ENCODE measurements around the gene FAM234B.

Gene FAM234B

DNA sequence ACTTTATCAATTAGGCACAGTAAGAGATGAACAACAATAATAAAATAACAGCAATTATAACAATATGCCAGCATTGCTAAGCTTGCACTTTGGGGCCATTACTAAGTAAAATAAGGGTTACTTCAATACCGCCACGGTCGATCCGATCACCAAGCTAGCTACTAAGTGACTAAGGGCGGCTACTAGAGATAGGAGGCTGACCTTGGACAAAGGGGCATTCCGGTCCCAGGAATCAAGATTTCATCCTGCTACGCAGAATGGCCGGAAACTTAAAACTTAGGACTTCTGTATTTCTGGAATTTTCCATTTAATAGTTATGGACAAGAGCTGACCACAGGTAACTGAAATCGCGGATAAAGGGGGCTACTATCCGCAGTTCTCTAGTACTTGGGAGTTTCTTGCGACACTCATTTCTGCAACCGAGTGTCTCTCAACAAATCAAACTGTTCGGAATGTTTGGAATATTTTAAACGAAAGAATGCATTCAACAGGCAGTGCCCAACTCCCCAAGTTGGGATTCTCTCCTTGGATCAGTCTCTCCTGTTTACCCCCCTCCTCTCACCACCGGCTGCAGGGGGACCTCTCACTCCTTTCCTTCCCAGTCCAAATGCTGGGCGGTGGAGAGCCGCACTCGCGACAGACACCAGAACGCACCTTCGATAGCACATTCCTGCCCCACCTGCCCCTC, 44.8 kb upstream of the FAM234B start:
- no peak for TF ChIP-seq EZH2 (IDR thresholded peaks at IDR 0.05; ENCODE audit: borderline replicate concordance, low read depth, low read length, severe bottlenecking)
- TF ChIP-seq, protein P1, sequence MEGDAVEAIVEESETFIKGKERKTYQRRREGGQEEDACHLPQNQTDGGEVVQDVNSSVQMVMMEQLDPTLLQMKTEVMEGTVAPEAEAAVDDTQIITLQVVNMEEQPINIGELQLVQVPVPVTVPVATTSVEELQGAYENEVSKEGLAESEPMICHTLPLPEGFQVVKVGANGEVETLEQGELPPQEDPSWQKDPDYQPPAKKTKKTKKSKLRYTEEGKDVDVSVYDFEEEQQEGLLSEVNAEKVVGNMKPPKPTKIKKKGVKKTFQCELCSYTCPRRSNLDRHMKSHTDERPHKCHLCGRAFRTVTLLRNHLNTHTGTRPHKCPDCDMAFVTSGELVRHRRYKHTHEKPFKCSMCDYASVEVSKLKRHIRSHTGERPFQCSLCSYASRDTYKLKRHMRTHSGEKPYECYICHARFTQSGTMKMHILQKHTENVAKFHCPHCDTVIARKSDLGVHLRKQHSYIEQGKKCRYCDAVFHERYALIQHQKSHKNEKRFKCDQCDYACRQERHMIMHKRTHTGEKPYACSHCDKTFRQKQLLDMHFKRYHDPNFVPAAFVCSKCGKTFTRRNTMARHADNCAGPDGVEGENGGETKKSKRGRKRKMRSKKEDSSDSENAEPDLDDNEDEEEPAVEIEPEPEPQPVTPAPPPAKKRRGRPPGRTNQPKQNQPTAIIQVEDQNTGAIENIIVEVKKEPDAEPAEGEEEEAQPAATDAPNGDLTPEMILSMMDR (IDR thresholded peaks at IDR 0.05; ENCODE audit: borderline replicate concordance, extremely low read depth, low read length, poor library complexity, severe bottlenecking), result no peak
- Histone ChIP-seq H3K36me3 (ENCODE audit: insufficient read depth, low read length) (no peaks in the 10 kb centered on the region), H3K4me1 (ENCODE audit: insufficient read depth, low read length) (no peaks in the 10 kb centered on the region), H3K79me2 (ENCODE audit: insufficient read depth, low read length) (no peaks in the 10 kb centered on the region), H3K27me3 (ENCODE audit: insufficient read depth, low read length, poor library complexity) (peaks cover 5% of the 10 kb centered on the region), H3K27ac (ENCODE audit: low read length) (no peak overlapping the region), H2AFZ (ENCODE audit: low read depth, low read length) (no peak overlapping the region), H3K4me2 (ENCODE audit: insufficient read depth, low read length) (no peak overlapping the region), H3K4me3 (ENCODE audit: low read depth in 1 of 2, low read length in 2 of 2) (no peak overlapping the region), H3K9me3 (ENCODE audit: insufficient read depth, low read length, severe bottlenecking) (no peaks in the 10 kb centered on the region), H4K20me1 (ENCODE audit: insufficient read depth, low read length) (no peaks in the 10 kb centered on the region), H3K9ac (ENCODE audit: low read depth, low read length) (no peak overlapping the region)
- ATAC-seq (ENCODE audit: insufficient read depth, low read depth) (no peak), DNase-seq (no peak)

DNA sequence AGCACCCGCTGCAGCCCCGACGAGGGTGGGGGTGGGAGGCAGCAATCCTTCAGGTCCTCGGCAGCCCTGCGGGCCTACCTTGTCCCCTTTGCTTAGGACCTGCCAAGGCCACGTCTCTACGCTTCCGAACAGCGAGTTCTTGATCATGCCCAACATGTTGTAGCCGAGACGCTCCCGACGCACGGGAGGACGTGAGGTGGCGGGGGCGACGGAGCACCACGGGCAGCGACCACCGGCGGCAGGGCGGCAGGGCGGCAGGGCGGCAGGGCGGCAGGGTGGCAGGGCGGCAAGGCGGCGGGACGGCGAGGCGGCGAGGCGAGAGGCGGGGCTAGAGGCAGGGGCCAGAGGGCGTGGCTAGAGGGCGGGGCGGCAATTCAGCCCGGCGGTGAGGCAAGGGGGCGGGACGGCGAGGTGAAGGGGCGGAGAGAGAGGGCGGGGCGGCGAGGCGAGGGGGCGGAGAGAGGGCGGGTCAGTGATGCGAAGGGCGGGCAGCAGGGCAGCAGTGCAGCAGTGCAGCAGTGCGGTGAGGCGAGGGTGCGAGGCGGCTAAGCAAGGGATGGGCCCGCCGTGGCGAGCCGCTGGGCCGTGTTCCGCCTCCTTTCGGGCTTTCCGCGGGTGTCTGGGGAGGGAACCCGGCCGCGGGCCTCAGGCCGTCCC, 44.1 kb upstream of the FAM234B start, which contains the start of gene HEBP1:
Gene HEBP1 (minus strand): TSS at position 307 of the 657 bp plus-strand sequence. CDS start 151 bp downstream, at position 156.
- DNase-seq, result no peak
- no peak for TF ChIP-seq EZH2 (IDR thresholded peaks at IDR 0.05; ENCODE audit: borderline replicate concordance, low read depth, low read length, severe bottlenecking)
- TF ChIP-seq, protein P1 (IDR thresholded peaks at IDR 0.05; ENCODE audit: borderline replicate concordance, extremely low read depth, low read length, poor library complexity, severe bottlenecking), result no peak
- Histone ChIP-seq H3K4me2 (ENCODE audit: insufficient read depth, low read length) (no peak within 1 kb of the TSS), H4K20me1 (ENCODE audit: insufficient read depth, low read length) (no peaks in the 10 kb centered on the region), H3K27ac (ENCODE audit: low read length) (no peak within 1 kb of the TSS), H3K36me3 (ENCODE audit: insufficient read depth, low read length) (no peaks in the 10 kb centered on the region), H3K9ac (ENCODE audit: low read depth, low read length) (no peak within 1 kb of the TSS), H3K79me2 (ENCODE audit: insufficient read depth, low read length) (no peaks in the 10 kb centered on the region), H3K27me3 (ENCODE audit: insufficient read depth, low read length, poor library complexity) (peaks cover 3% of the 10 kb centered on the region), H3K4me3 (ENCODE audit: low read depth in 1 of 2, low read length in 2 of 2) (no peak within 1 kb of the TSS), H3K4me1 (ENCODE audit: insufficient read depth, low read length) (no peaks in the 10 kb centered on the region), H2AFZ (ENCODE audit: low read depth, low read length) (no peak within 1 kb of the TSS), H3K9me3 (ENCODE audit: insufficient read depth, low read length, severe bottlenecking) (no peaks in the 10 kb centered on the region)
- peak; percentile 31; the same call in 1 of the 3 replicates for ATAC-seq (ENCODE audit: insufficient read depth, low read depth)

DNA sequence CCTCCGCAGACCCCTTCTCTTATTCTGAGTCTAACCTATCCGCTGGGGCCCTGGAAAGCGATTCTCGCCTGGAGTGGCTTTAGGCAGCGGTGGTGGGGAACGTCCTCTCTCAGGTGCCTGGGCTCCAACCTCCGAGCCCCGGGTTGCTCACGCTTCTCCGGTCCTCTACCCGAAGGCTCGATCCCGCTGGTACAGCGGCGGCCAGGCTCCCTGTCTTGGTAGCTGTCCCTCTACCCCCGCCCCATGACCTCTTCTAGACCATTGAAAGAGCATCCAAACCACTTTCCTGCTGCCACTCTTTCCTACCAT, 43.6 kb upstream of the FAM234B start:
- H3K36me3 ChIP-seq (ENCODE audit: insufficient read depth, low read length), result no peaks in the 10 kb centered on the region
- TF ChIP-seq, protein P1 (IDR thresholded peaks at IDR 0.05; ENCODE audit: borderline replicate concordance, extremely low read depth, low read length, poor library complexity, severe bottlenecking), result no peak
- TF ChIP-seq EZH2 (IDR thresholded peaks at IDR 0.05; ENCODE audit: borderline replicate concordance, low read depth, low read length, severe bottlenecking), result no peak
- H3K4me1 ChIP-seq (ENCODE audit: insufficient read depth, low read length), result no peaks in the 10 kb centered on the region
- ATAC-seq (ENCODE audit: insufficient read depth, low read depth) (no peak), DNase-seq (no peak)
- H2AFZ ChIP-seq (ENCODE audit: low read depth, low read length), result no peak overlapping the region
- H3K27ac ChIP-seq (ENCODE audit: low read length), result no peak overlapping the region
- H3K4me2 ChIP-seq (ENCODE audit: insufficient read depth, low read length), result no peak overlapping the region
- H3K9me3 ChIP-seq (ENCODE audit: insufficient read depth, low read length, severe bottlenecking), result no peaks in the 10 kb centered on the region
- H3K9ac ChIP-seq (ENCODE audit: low read depth, low read length), result no peak overlapping the region
- no peaks in the 10 kb centered on the region for H4K20me1 ChIP-seq (ENCODE audit: insufficient read depth, low read length)
- H3K27me3 ChIP-seq (ENCODE audit: insufficient read depth, low read length, poor library complexity), result peaks cover 2% of the 10 kb centered on the region
- no peak overlapping the region for H3K4me3 ChIP-seq (ENCODE audit: low read depth in 1 of 2, low read length in 2 of 2)
- no peaks in the 10 kb centered on the region for H3K79me2 ChIP-seq (ENCODE audit: insufficient read depth, low read length)
